Activated CD4-positive, alpha-beta T cell treated with anti-CD3 and anti-CD28 coated beads, Interleukin-2, amount 10 ng/mL, durations not matched to agents 7 days and 5 days (primary cell): ENCODE results near the gene OR6N2. TPM values are rescaled to one million over a fixed set of nuclear protein-coding genes. Genes with fewer than 3 reads are reported as not detected.

Experiments used
- CTCF ChIA-PET: fragments of 350-600 bp; sonication (Branson Sonifier 250); formaldehyde crosslinking; loops from one replicate; lab custom pipeline; 2021; ENCODE audit warnings: antibody characterized with exemption; lab: Charles Lee
- POLR2A ChIA-PET: fragments of 350-600 bp; sonication (Branson Sonifier 250); formaldehyde crosslinking; loops from one replicate; lab custom pipeline; 2021; ENCODE audit warnings: antibody characterized with exemption; lab: Charles Lee
- DNase-seq: peaks from one replicate; pipeline ENCODE4 v3.0.0-alpha.2; 2020
- H3K27ac Mint-ChIP-seq: one replicate; pipeline ENCODE4 v1.8.0; 2021; ENCODE audit warnings: mild to moderate bottlenecking, moderate library complexity, mixed read lengths
- H3K27me3 Mint-ChIP-seq: one replicate; pipeline ENCODE4 v1.8.0; 2021; ENCODE audit warnings: mixed read lengths
- H3K36me3 Mint-ChIP-seq: one replicate; pipeline ENCODE4 v1.8.0; 2021; ENCODE audit warnings: low read depth, mixed read lengths
- H3K4me1 Mint-ChIP-seq: one replicate; pipeline ENCODE4 v1.8.0; 2021; ENCODE audit warnings: mixed read lengths
- H3K4me3 Mint-ChIP-seq: one replicate; pipeline ENCODE4 v1.8.0; 2021; ENCODE audit warnings: mild to moderate bottlenecking, moderate library complexity, mixed read lengths
- H3K9me3 Mint-ChIP-seq: one replicate; pipeline ENCODE4 v1.8.0; 2021; ENCODE audit warnings: mixed read lengths
- total RNA-seq, 2 experiments: library from RNA; stranded (reverse); gene quantifications; one replicate each; pipeline ENCODE4 v1.2.3, GENCODE V29; 2021

OR6N2 gene
- total RNA-seq, 2 experiments from 2014 or later = not detected

GRCh38 chr1:158731707-158732106 is 49.3 kb downstream of the OR6N2 start:
- DNase-seq = no peak
- ChIA-PET POLR2A (no interaction called here), CTCF (no interaction called here)
- no peak overlapping the region for H3K4me3 Mint-ChIP-seq
- H3K36me3 Mint-ChIP-seq = no peaks in the 10 kb centered on the region
- H3K9me3 Mint-ChIP-seq = no peaks in the 10 kb centered on the region
- peaks cover 23% of the 10 kb centered on the region for H3K27me3 Mint-ChIP-seq
- H3K27ac Mint-ChIP-seq = no peak overlapping the region
- no peaks in the 10 kb centered on the region for H3K4me1 Mint-ChIP-seq

- no peak for DNase-seq
- Mint-ChIP-seq H3K27ac (no peak overlapping the region), H3K36me3 (no peaks in the 10 kb centered on the region), H3K4me3 (no peak overlapping the region), H3K4me1 (no peaks in the 10 kb centered on the region), H3K9me3 (no peaks in the 10 kb centered on the region), H3K27me3 (peaks cover 26% of the 10 kb centered on the region)
- ChIA-PET POLR2A (no interaction called here), CTCF (interaction anchor here (0.6 kb wide), 1 partner anchor 729 kb away, joined by 4 read pairs; no protein-coding TSS in a partner anchor)
These were observed 50.6 kb downstream of the OR6N2 start for GRCh38 chr1:158730453-158730852.

- Mint-ChIP-seq H3K4me1 (no peaks in the 10 kb centered on the region), H3K9me3 (no peaks in the 10 kb centered on the region), H3K27ac (no peak overlapping the region), H3K4me3 (no peak overlapping the region), H3K27me3 (peaks cover 29% of the 10 kb centered on the region), H3K36me3 (no peaks in the 10 kb centered on the region)
- DNase-seq = no peak
- CTCF ChIA-PET = no interaction called here
- POLR2A ChIA-PET = no interaction called here
These were observed 52.3 kb downstream of the OR6N2 start for GRCh38 chr1:158728510-158729225.

- H3K4me1 Mint-ChIP-seq = no peaks in the 10 kb centered on the region
- no peak for DNase-seq
- H3K36me3 Mint-ChIP-seq = no peaks in the 10 kb centered on the region
- CTCF ChIA-PET = no interaction called here
- H3K4me3 Mint-ChIP-seq = no peak overlapping the region
- no peaks in the 10 kb centered on the region for H3K9me3 Mint-ChIP-seq
- no peak overlapping the region for H3K27ac Mint-ChIP-seq
- POLR2A ChIA-PET = no interaction called here
- peaks cover 40% of the 10 kb centered on the region for H3K27me3 Mint-ChIP-seq
These were observed 56.6 kb downstream of the OR6N2 start for GRCh38 chr1:158724442-158724841.

Other genes with a start within 250 kb of the OR6N2 start
- gene OR6Y1, start 226.8 kb downstream of the OR6N2 start, total RNA-seq = not detected
- gene OR6P1, start 210.6 kb downstream of the OR6N2 start, total RNA-seq = not detected
- gene OR10X1, start 201.3 kb downstream of the OR6N2 start, total RNA-seq = not detected
- not detected for gene OR10Z1, start 175.9 kb downstream of the OR6N2 start, total RNA-seq
- not detected for gene SPTA1, start 94.5 kb downstream of the OR6N2 start, total RNA-seq
- gene OR6K2, start 80.6 kb downstream of the OR6N2 start, total RNA-seq = not detected
- not detected for gene OR6K3, start 60.5 kb downstream of the OR6N2 start, total RNA-seq
- gene OR6K6, start 26.5 kb downstream of the OR6N2 start, total RNA-seq = not detected
- gene OR6N1, start 9.0 kb downstream of the OR6N2 start, total RNA-seq = not detected
- not detected for gene MNDA, start 50.1 kb upstream of the OR6N2 start, total RNA-seq
- 10 to 100 TPM; 18.8 to 25.2 TPM for gene PYHIN1, start 150.3 kb upstream of the OR6N2 start, total RNA-seq
- gene IFI16, start 228.7 kb upstream of the OR6N2 start, total RNA-seq = 100 to 1,000 TPM; 300 to 342 TPM